ENCODE data around the gene MAN1A1.

MAN1A1 gene

DNA sequence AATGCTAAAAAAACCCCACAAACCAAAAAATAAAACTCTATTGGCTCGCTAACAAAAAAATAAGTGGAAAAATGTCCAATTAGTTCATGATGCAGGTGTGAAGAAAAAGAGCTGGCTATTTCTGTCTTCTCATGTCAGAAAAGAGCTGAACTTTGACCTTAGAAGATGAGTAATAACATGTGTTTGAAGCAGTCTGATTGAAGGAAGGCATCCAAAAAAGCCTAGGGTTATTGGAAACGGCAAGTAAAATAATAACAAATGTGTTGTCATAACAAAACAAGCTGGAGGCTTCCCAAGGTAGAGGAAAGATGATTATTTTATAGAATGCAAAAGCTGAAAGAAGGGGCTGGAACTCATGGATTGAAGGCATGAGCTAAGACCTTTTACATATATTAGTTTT, 176.7 kb downstream of the MAN1A1 start:
- Histone ChIP-seq H3K4me2 (ENCODE audit: low read length) (no peak overlapping the region), H3K4me3 (ENCODE audit: low read length) (no peak overlapping the region), H3K27me3 (ENCODE audit: control insufficient read depth, low read length) (no peaks in the 10 kb centered on the region), H4K20me1 (ENCODE audit: control insufficient read depth, insufficient read depth, low read depth, low read length) (no peaks in the 10 kb centered on the region), H3K4me1 (ENCODE audit: control insufficient read depth, low read length) (no peaks in the 10 kb centered on the region), H3F3A (ENCODE audit: control insufficient read depth, insufficient read depth) (no peaks in the 10 kb centered on the region), H3K9me3 (ENCODE audit: control insufficient read depth, insufficient read depth, low read length) (no peaks in the 10 kb centered on the region), H3K9me2 (replicated peaks; ENCODE audit: control insufficient read depth, low read length) (no peaks in the 10 kb centered on the region), H3K27ac (ENCODE audit: low read depth, low read length) (no peak overlapping the region), H3K36me3 (ENCODE audit: control insufficient read depth, low read length) (no peaks in the 10 kb centered on the region), H3K79me2 (ENCODE audit: control insufficient read depth, low read length) (no peaks in the 10 kb centered on the region)
- TF ChIP-seq, protein P1, sequence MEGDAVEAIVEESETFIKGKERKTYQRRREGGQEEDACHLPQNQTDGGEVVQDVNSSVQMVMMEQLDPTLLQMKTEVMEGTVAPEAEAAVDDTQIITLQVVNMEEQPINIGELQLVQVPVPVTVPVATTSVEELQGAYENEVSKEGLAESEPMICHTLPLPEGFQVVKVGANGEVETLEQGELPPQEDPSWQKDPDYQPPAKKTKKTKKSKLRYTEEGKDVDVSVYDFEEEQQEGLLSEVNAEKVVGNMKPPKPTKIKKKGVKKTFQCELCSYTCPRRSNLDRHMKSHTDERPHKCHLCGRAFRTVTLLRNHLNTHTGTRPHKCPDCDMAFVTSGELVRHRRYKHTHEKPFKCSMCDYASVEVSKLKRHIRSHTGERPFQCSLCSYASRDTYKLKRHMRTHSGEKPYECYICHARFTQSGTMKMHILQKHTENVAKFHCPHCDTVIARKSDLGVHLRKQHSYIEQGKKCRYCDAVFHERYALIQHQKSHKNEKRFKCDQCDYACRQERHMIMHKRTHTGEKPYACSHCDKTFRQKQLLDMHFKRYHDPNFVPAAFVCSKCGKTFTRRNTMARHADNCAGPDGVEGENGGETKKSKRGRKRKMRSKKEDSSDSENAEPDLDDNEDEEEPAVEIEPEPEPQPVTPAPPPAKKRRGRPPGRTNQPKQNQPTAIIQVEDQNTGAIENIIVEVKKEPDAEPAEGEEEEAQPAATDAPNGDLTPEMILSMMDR (IDR thresholded peaks at IDR 0.05; ENCODE audit: low read depth, low read length, poor library complexity, severe bottlenecking), result no peak
- TF ChIP-seq EZH2phosphoT487 (IDR thresholded peaks at IDR 0.05; ENCODE audit: borderline replicate concordance, low read length), result no peak

DNA sequence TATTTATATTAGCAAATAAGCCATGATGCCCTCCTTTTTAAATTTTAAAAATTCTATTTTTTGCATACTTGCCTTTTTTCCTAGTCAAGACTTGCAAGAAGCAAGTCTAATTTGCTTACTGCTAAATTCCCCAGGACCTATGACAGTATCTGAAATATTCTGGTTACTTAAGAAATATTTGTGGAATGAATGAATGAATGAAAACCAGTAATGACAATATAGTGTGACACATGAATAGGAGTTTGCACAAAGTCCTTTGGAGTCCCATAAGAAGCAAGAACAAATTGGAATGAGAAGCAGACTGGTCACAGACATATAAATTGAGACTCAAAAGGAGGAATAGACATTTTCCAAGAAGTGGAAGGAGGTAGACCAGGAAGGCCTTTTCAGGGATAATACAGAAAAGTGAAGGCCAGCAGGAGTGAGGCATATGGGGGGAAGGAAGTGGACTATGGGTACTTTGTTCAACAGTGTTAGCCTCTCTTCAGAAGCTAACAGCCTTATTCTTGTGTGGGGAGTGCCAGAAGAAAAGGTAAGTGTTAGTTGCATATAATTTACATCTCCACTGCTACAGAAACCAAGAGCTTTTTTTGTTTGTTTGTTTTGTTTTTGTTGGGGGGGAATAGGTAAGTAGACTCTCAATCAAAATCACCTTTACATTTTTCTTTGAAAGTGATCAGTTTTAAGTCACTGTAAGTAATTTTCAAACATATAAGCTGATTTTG, 177.5 kb downstream of the MAN1A1 start:
- no peaks in the 10 kb centered on the region for H3K4me1 ChIP-seq (ENCODE audit: control insufficient read depth, low read length)
- no peak overlapping the region for H3K4me3 ChIP-seq (ENCODE audit: low read length)
- H3K79me2 ChIP-seq (ENCODE audit: control insufficient read depth, low read length), result no peaks in the 10 kb centered on the region
- no peaks in the 10 kb centered on the region for H3K27me3 ChIP-seq (ENCODE audit: control insufficient read depth, low read length)
- H3F3A ChIP-seq (ENCODE audit: control insufficient read depth, insufficient read depth), result no peaks in the 10 kb centered on the region
- H3K36me3 ChIP-seq (ENCODE audit: control insufficient read depth, low read length), result no peaks in the 10 kb centered on the region
- no peaks in the 10 kb centered on the region for H4K20me1 ChIP-seq (ENCODE audit: control insufficient read depth, insufficient read depth, low read depth, low read length)
- H3K4me2 ChIP-seq (ENCODE audit: low read length), result no peak overlapping the region
- no peaks in the 10 kb centered on the region for H3K9me2 ChIP-seq (replicated peaks; ENCODE audit: control insufficient read depth, low read length)
- TF ChIP-seq, protein P1 (IDR thresholded peaks at IDR 0.05; ENCODE audit: low read depth, low read length, poor library complexity, severe bottlenecking), result no peak
- TF ChIP-seq EZH2phosphoT487 (IDR thresholded peaks at IDR 0.05; ENCODE audit: borderline replicate concordance, low read length), result no peak
- no peaks in the 10 kb centered on the region for H3K9me3 ChIP-seq (ENCODE audit: control insufficient read depth, insufficient read depth, low read length)
- no peak overlapping the region for H3K27ac ChIP-seq (ENCODE audit: low read depth, low read length)

DNA sequence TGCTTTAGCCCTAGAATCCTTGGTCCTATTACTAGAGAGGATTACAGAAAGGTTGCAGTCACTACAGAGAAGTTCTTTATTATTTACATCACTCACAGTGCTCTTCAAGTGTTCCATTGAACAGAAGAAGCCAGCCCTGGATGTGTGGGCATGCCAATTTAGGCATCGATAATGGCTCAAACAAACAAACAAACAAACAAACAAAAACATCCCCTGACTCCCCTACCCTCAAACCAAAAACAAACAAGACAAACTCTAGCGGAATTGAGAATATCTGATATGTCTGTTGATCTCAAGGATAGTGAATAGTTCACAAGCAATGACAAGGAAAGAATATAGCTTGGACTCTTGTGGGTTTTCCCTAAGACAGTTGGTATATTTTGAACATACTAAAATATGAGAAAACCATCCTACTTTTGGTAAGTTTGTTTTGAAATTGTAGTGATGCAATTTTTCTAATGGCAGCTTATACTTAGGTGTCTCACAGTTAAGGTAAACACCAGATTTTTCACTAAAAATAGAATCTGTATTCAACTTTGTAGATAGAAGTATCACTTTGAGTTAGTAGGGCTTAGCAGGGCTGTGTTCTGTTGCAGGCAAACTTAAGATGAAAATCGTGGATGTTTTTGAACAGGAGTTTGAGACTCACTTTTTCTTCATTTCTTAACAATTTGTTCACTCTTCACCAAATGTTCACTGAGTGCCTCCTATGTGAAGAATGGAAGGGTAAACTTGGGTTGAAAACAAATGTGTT, 178.3 kb downstream of the MAN1A1 start:
- no peaks in the 10 kb centered on the region for H4K20me1 ChIP-seq (ENCODE audit: control insufficient read depth, insufficient read depth, low read depth, low read length)
- no peaks in the 10 kb centered on the region for H3K27me3 ChIP-seq (ENCODE audit: control insufficient read depth, low read length)
- no peak overlapping the region for H3K4me2 ChIP-seq (ENCODE audit: low read length)
- no peaks in the 10 kb centered on the region for H3K4me1 ChIP-seq (ENCODE audit: control insufficient read depth, low read length)
- H3K9me3 ChIP-seq (ENCODE audit: control insufficient read depth, insufficient read depth, low read length), result no peaks in the 10 kb centered on the region
- no peaks in the 10 kb centered on the region for H3K9me2 ChIP-seq (replicated peaks; ENCODE audit: control insufficient read depth, low read length)
- no peak overlapping the region for H3K4me3 ChIP-seq (ENCODE audit: low read length)
- H3K36me3 ChIP-seq (ENCODE audit: control insufficient read depth, low read length), result no peaks in the 10 kb centered on the region
- no peak overlapping the region for H3K27ac ChIP-seq (ENCODE audit: low read depth, low read length)
- H3F3A ChIP-seq (ENCODE audit: control insufficient read depth, insufficient read depth), result no peaks in the 10 kb centered on the region
- TF ChIP-seq, protein P1 (IDR thresholded peaks at IDR 0.05; ENCODE audit: low read depth, low read length, poor library complexity, severe bottlenecking), result no peak
- no peak for TF ChIP-seq EZH2phosphoT487 (IDR thresholded peaks at IDR 0.05; ENCODE audit: borderline replicate concordance, low read length)
- H3K79me2 ChIP-seq (ENCODE audit: control insufficient read depth, low read length), result no peaks in the 10 kb centered on the region
